Thoracic aorta (tissue), 2 donors: ENCODE measurements around the gene RFTN1. TPM values are rescaled to one million over a fixed set of nuclear protein-coding genes. Genes with fewer than 3 reads are reported as not detected.

Source experiments
- ATAC-seq: fragments of 150-250 bp; one replicate; pipeline ENCODE4 v1.8.0; 2017; ENCODE audit warnings: low read depth; ENCODE audit not compliant: insufficient number of reproducible peaks, low FRiP score
- DNase-seq: peaks from one replicate; pipeline ENCODE4 v3.0.0-alpha.2; 2020; ENCODE audit warnings: low spot score
- H3K27ac ChIP-seq, 2 donors: fragments of 200-600 bp; sonication (generic); 1 replicate in 1 of 2; 2 replicates in 1 of 2; pipeline ENCODE4 v1.5.1; 2016; ENCODE audit warnings: mild to moderate bottlenecking in 2 of 2, moderate library complexity in 2 of 2
- H3K27me3 ChIP-seq: fragments of 200-600 bp; sonication (generic); replicated peaks from 2 replicates; pipeline ENCODE4 v1.6.0; 2016; ENCODE audit warnings: mild to moderate bottlenecking; ENCODE audit not compliant: insufficient read depth
- H3K36me3 ChIP-seq: fragments of 200-600 bp; sonication (generic); one replicate; pipeline ENCODE4 v1.5.1; 2016
- H3K4me1 ChIP-seq, 2 donors: fragments of 200-600 bp; sonication (generic); 1 replicate in 1 of 2; 2 replicates in 1 of 2; pipeline versions ENCODE4 v1.5.1 to v1.6.0; 2016; ENCODE audit warnings: low read depth in 2 of 2, mild to moderate bottlenecking in 1 of 2; ENCODE audit not compliant: control insufficient read depth in 1 of 2
- H3K4me3 ChIP-seq: fragments of 200-600 bp; sonication (generic); 2 replicates; pipeline ENCODE4 v1.5.1; 2016; ENCODE audit warnings: mild to moderate bottlenecking
- H3K9me3 ChIP-seq: fragments of 200-600 bp; sonication (generic); 2 replicates; pipeline ENCODE4 v1.5.1; 2016
- CTCF ChIP-seq: fragments of 200-600 bp; sonication (generic); IDR thresholded peaks from one replicate; pipeline ENCODE4 v1.5.1; 2019; ENCODE audit warnings: antibody characterized with exemption
- total RNA-seq, 2 donors: library from RNA; depleted of rRNA; stranded (reverse); fragments of >200 nt; gene quantifications; one replicate each; pipeline versions ENCODE4 v1.1.0 to v1.2.3, GENCODE V29; 2016

RFTN1 gene
- total RNA-seq, 2 donors from 2014 or later, result 69.7 to 108 TPM

- Histone ChIP-seq H3K36me3 (peaks cover 4% of the 10 kb centered on the region), H3K9me3 (no peaks in the 10 kb centered on the region), H3K27ac (no peak overlapping the region), H3K27me3 (no peaks in the 10 kb centered on the region), H3K4me1 (peaks cover 0 to 5% of the 10 kb centered on the region in 2 donors), H3K4me3 (no peak overlapping the region)
- no peak for TF ChIP-seq CTCF
- ATAC-seq (no peak), DNase-seq (no peak)
Observed at GRCh38 chr3:16355828-16356227, 157.7 kb downstream of the RFTN1 start.

GRCh38 chr3:16354291-16354690 lies 159.2 kb downstream of the RFTN1 start:
- Histone ChIP-seq H3K36me3 (peaks cover 4% of the 10 kb centered on the region), H3K4me3 (no peak overlapping the region), H3K27ac (no peak overlapping the region), H3K4me1 (peaks cover 5 to 16% of the 10 kb centered on the region in 2 donors), H3K9me3 (no peaks in the 10 kb centered on the region), H3K27me3 (no peaks in the 10 kb centered on the region)
- no peak for TF ChIP-seq CTCF
- ATAC-seq, result no peak
- no peak for DNase-seq

- H3K4me1 ChIP-seq, result peaks cover 5 to 16% of the 10 kb centered on the region in 2 donors
- no peaks in the 10 kb centered on the region for H3K9me3 ChIP-seq
- TF ChIP-seq CTCF, result no peak
- DNase-seq, result no peak
- H3K4me3 ChIP-seq, result no peak overlapping the region
- no peaks in the 10 kb centered on the region for H3K27me3 ChIP-seq
- ATAC-seq, result no peak
- peaks cover 4% of the 10 kb centered on the region for H3K36me3 ChIP-seq
- H3K27ac ChIP-seq, result no peak overlapping the region
Observed at GRCh38 chr3:16352428-16352827, 161.1 kb downstream of the RFTN1 start.

GRCh38 chr3:16350597-16351318 lies 162.7 kb downstream of the RFTN1 start:
- H3K27me3 ChIP-seq, result no peaks in the 10 kb centered on the region
- peaks cover 5 to 16% of the 10 kb centered on the region in 2 donors for H3K4me1 ChIP-seq
- H3K36me3 ChIP-seq, result peaks cover 4% of the 10 kb centered on the region
- H3K4me3 ChIP-seq, result no peak overlapping the region
- H3K9me3 ChIP-seq, result no peaks in the 10 kb centered on the region
- no peak for DNase-seq
- no peak for TF ChIP-seq CTCF
- H3K27ac ChIP-seq, result no peak overlapping the region
- ATAC-seq, result no peak

- ATAC-seq (no peak), DNase-seq (no peak)
- no peaks in the 10 kb centered on the region for H3K9me3 ChIP-seq
- no peak overlapping the region for H3K4me3 ChIP-seq
- H3K27me3 ChIP-seq, result no peaks in the 10 kb centered on the region
- H3K4me1 ChIP-seq, result peaks cover 5 to 16% of the 10 kb centered on the region in 2 donors
- TF ChIP-seq CTCF, result no peak
- H3K36me3 ChIP-seq, result peaks cover 4% of the 10 kb centered on the region
- no peak overlapping the region for H3K27ac ChIP-seq
Observed at GRCh38 chr3:16349986-16350596, 163.4 kb downstream of the RFTN1 start.
